ENCODE measurements around the gene CAMTA1. TPM values are rescaled to one million over a fixed set of nuclear protein-coding genes. Genes with fewer than 3 reads are reported as not detected.

CAMTA1 gene
- total and polyA plus RNA-seq, 8 donors: 13.0 to 54.2 (median 23.6) TPM

GRCh38 chr1:7515904-7516303 is 730.6 kb downstream of the CAMTA1 start:
- no peaks in the 10 kb centered on the region for H3K4me1 ChIP-seq
- DNase-seq (peak in 1 of 6 donors; percentile 40), ATAC-seq (no peak), FAIRE-seq (no peak)
- TF ChIP-seq CTCF (IDR thresholded peaks at IDR 0.05): no peak
- H3K27me3 ChIP-seq: no peaks in the 10 kb centered on the region
- no peaks in the 10 kb centered on the region for H3K36me3 ChIP-seq
- WGBS, 2 donors: 81 to 85% methylated on average over 8 of the region's 8 CpGs
- H3K27ac ChIP-seq: no peak overlapping the region
- H3K9me3 ChIP-seq: no peaks in the 10 kb centered on the region
- H3K4me3 ChIP-seq: no peak overlapping the region
- intact Hi-C loops (cut with DNase I): no loop called here

GRCh38 chr1:7516341-7516740 is 731.1 kb downstream of the CAMTA1 start:
- intact Hi-C loops (cut with DNase I): no loop called here
- Histone ChIP-seq H3K27me3 (no peaks in the 10 kb centered on the region), H3K4me3 (no peak overlapping the region), H3K4me1 (no peaks in the 10 kb centered on the region), H3K9me3 (no peaks in the 10 kb centered on the region), H3K36me3 (no peaks in the 10 kb centered on the region), H3K27ac (no peak overlapping the region)
- WGBS, 2 donors: 61 to 67% methylated on average over 4 of the region's 4 CpGs
- no peak for FAIRE-seq
- no peak for DNase-seq
- no peak for TF ChIP-seq CTCF (IDR thresholded peaks at IDR 0.05)
- no peak for ATAC-seq

- no peaks in the 10 kb centered on the region for H3K36me3 ChIP-seq
- H3K9me3 ChIP-seq: no peaks in the 10 kb centered on the region
- TF ChIP-seq CTCF (IDR thresholded peaks at IDR 0.05): no peak
- 70 to 78% methylated on average over 5 of the region's 5 CpGs for WGBS, 2 donors
- H3K4me3 ChIP-seq: no peak overlapping the region
- no peaks in the 10 kb centered on the region for H3K27me3 ChIP-seq
- ATAC-seq (no peak), DNase-seq (no peak), FAIRE-seq (no peak)
- intact Hi-C loops (cut with DNase I): no loop called here
- H3K27ac ChIP-seq: no peak overlapping the region
- no peaks in the 10 kb centered on the region for H3K4me1 ChIP-seq
Measured at GRCh38 chr1:7516929-7517328, 731.7 kb downstream of the CAMTA1 start.

GRCh38 chr1:7517611-7518330 is 732.5 kb downstream of the CAMTA1 start:
- no peaks in the 10 kb centered on the region for H3K27me3 ChIP-seq
- H3K4me1 ChIP-seq: no peaks in the 10 kb centered on the region
- H3K4me3 ChIP-seq: no peak overlapping the region
- intact Hi-C loops (cut with DNase I): no loop called here
- H3K27ac ChIP-seq: no peak overlapping the region
- H3K9me3 ChIP-seq: no peaks in the 10 kb centered on the region
- WGBS, 2 donors: 67 to 79% methylated on average over 10 of the region's 10 CpGs
- ATAC-seq (no peak), FAIRE-seq (no peak), DNase-seq (no peak)
- H3K36me3 ChIP-seq: no peaks in the 10 kb centered on the region
- no peak for TF ChIP-seq CTCF (IDR thresholded peaks at IDR 0.05)

GRCh38 chr1:7518411-7518810 is 733.2 kb downstream of the CAMTA1 start:
- intact Hi-C loops (cut with DNase I): no loop called here
- Histone ChIP-seq H3K4me3 (no peak overlapping the region), H3K4me1 (no peaks in the 10 kb centered on the region), H3K36me3 (no peaks in the 10 kb centered on the region), H3K27ac (no peak overlapping the region), H3K9me3 (no peaks in the 10 kb centered on the region), H3K27me3 (no peaks in the 10 kb centered on the region)
- 82 to 90% methylated on average over 8 of the region's 8 CpGs for WGBS, 2 donors
- no peak for ATAC-seq
- FAIRE-seq: no peak
- peak in 1 of 6 donors; percentile 39 for DNase-seq
- no peak for TF ChIP-seq CTCF (IDR thresholded peaks at IDR 0.05)
